Measurements from ENCODE around the gene RYR2.

GRCh38 chr1:237873487-237874211 is 831.7 kb downstream of the RYR2 start:
- TF ChIP-seq POLR2A (IDR thresholded peaks at IDR 0.05; ENCODE audit: low read length) (no peak), RAD21 (conservative IDR thresholded peaks at IDR 0.05 in 1 of 2, IDR thresholded peaks at IDR 0.05 in 1 of 2) (no peak)
- TF ChIP-seq, protein P1, sequence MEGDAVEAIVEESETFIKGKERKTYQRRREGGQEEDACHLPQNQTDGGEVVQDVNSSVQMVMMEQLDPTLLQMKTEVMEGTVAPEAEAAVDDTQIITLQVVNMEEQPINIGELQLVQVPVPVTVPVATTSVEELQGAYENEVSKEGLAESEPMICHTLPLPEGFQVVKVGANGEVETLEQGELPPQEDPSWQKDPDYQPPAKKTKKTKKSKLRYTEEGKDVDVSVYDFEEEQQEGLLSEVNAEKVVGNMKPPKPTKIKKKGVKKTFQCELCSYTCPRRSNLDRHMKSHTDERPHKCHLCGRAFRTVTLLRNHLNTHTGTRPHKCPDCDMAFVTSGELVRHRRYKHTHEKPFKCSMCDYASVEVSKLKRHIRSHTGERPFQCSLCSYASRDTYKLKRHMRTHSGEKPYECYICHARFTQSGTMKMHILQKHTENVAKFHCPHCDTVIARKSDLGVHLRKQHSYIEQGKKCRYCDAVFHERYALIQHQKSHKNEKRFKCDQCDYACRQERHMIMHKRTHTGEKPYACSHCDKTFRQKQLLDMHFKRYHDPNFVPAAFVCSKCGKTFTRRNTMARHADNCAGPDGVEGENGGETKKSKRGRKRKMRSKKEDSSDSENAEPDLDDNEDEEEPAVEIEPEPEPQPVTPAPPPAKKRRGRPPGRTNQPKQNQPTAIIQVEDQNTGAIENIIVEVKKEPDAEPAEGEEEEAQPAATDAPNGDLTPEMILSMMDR (IDR thresholded peaks at IDR 0.05), result no peak

Data from A549 (cell line).